Right cardiac atrium (tissue), 5 donors: ENCODE data around the gene ECSCR. TPM values are rescaled to one million over a fixed set of nuclear protein-coding genes. Genes with fewer than 3 reads are reported as not detected.

ENCODE experiments used
- ATAC-seq, 2 donors: fragments of 200-7000 bp; cut with Tn5 transposase; one replicate each; pipeline versions ENCODE4 v1.8.0 to v1.9.1; 2020; ENCODE audit warnings: moderate library complexity in 2 of 2, mild to moderate bottlenecking in 1 of 2
- DNase-seq, 3 donors: peaks; one replicate each; pipeline ENCODE4 v3.0.0-alpha.2; 2020
- H3K27ac ChIP-seq: one replicate; pipeline ENCODE4 v1.5.1; 2013; ENCODE audit warnings: mild to moderate bottlenecking, low read length, control low read depth, moderate library complexity
- H3K27me3 ChIP-seq: one replicate; pipeline ENCODE4 v1.6.1; 2013; ENCODE audit not compliant: control insufficient read depth, insufficient read depth
- H3K4me1 ChIP-seq: one replicate; pipeline ENCODE4 v1.6.1; 2013; ENCODE audit warnings: low read length; ENCODE audit not compliant: control insufficient read depth, insufficient read depth
- H3K4me3 ChIP-seq: one replicate; pipeline ENCODE4 v1.5.1; 2013; ENCODE audit warnings: low read length, control low read depth
- H3K9me3 ChIP-seq: one replicate; pipeline ENCODE4 v1.6.1; 2013; ENCODE audit warnings: low read length; ENCODE audit not compliant: control insufficient read depth
- WGBS: extraction: QIAGEN DNeasy Blood & Tissue Kit; methylation state at CpG from one replicate; pipeline ENCODE4 v1.1.7; 2013; 5-methylcytosine and 5-hydroxymethylcytosine counted together
- intact Hi-C, 4 donors: fragments of 100-400 bp; cut with DNase I; formaldehyde crosslinking; loops; one replicate each; pipeline versions ENCODE4 v1.11.0 to v1.14.0; 2022 to 2023
- polyA plus RNA-seq: library from polyadenylated mRNA; stranded (reverse); fragments of 200-250 nt; gene quantifications from one replicate; pipeline ENCODE4 v1.2.3, GENCODE V29; 2013
- total RNA-seq, 4 donors: library from RNA; stranded (reverse); fragmentation: NEBNext Ultra II Directional; extraction: Animal tissue kit (Norgen Biotek cat#: 25700); gene quantifications; one replicate each; pipeline ENCODE4 v1.2.1, GENCODE V29; 2021
- donor health status: healthy with polysubstance abuse.
- donor health status: DM: no; HTN: yes; CAD: no.
- donor health status: DM: no; HTN: no; CAD: no.
- donor health status: DM: no; HTN: yes; CAD: no; lungs with severe emphysema.
- donor health status: DM: yes; HTN: yes; CAD: no.

ECSCR gene
- total and polyA plus RNA-seq, 5 donors, result 19.9 to 38.3 (median 21.3) TPM

DNA sequence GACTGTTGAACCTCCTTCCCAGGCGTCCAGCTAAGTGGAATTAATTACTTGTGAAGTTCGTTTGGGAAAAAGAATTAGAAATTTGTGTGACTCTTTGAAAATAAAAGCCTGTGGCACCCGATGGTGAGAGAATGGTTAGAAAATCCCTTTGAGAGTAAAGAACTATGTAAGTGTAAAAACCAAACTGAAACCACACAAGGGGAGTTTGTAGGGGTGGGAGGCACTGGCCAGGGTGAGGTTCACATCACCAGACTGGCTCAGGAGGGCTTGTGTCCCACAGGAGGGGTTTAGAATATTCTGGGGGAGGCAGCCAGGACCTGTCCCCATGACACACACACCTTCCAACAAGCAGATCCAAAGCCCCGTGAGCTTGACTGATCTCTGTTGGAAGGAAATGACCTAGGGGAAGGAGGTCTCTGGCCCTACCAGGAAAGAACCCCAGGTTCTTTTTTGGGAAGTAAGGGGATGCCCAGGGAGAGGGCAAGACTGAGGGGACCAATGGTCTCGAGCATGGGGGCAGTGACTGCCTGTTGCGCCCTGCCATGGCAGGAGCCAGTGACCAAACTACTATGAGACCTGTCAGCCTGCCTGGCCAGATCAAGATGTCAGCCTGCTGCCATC lies 62.9 kb downstream of the ECSCR start:
- ATAC-seq (no peak), DNase-seq (no peak)
- Histone ChIP-seq H3K4me1 (peaks cover 4% of the 10 kb centered on the region), H3K4me3 (no peak overlapping the region), H3K9me3 (no peaks in the 10 kb centered on the region), H3K27ac (no peak overlapping the region), H3K27me3 (no peaks in the 10 kb centered on the region)
- intact Hi-C loops, result no loop called here
- 87% methylated on average over 6 of the region's 6 CpGs for WGBS

Other genes starting within 250 kb of the ECSCR start
- gene MATR3, start 169.0 kb downstream of the ECSCR start, total RNA-seq, result 100 to 1,000 TPM; 144 to 162 (median 147) TPM
- 151 TPM for gene MATR3, start 169.0 kb downstream of the ECSCR start, polyA plus RNA-seq
- 100 to 1,000 TPM; 125 to 158 (median 142) TPM for gene PAIP2, start 120.9 kb downstream of the ECSCR start, total RNA-seq
- 183 TPM for gene PAIP2, start 120.9 kb downstream of the ECSCR start, polyA plus RNA-seq
- gene SLC23A1, start 79.4 kb downstream of the ECSCR start, total RNA-seq, result not detected
- 0.18 TPM for gene SLC23A1, start 79.4 kb downstream of the ECSCR start, polyA plus RNA-seq
- gene MZB1, start 72.8 kb downstream of the ECSCR start, total RNA-seq, result 1 to 10 TPM in 2 of 4 donors, under 1 TPM in 2; 0.70 to 1.8 (median 1.1) TPM
- gene MZB1, start 72.8 kb downstream of the ECSCR start, polyA plus RNA-seq, result 0.38 TPM
- 10 to 100 TPM; 24.8 to 38.5 (median 33.0) TPM for gene PROB1, start 67.6 kb downstream of the ECSCR start, total RNA-seq
- 22.2 TPM for gene PROB1, start 67.6 kb downstream of the ECSCR start, polyA plus RNA-seq
- 10 to 100 TPM in 3 of 4 donors, 1 to 10 TPM in 1; 9.8 to 25.4 (median 14.4) TPM for gene SPATA24, start 58.7 kb downstream of the ECSCR start, total RNA-seq
- gene SPATA24, start 58.7 kb downstream of the ECSCR start, polyA plus RNA-seq, result 34.6 TPM
- 10 to 100 TPM; 14.0 to 24.9 (median 15.2) TPM for gene DNAJC18, start 23.2 kb downstream of the ECSCR start, total RNA-seq
- 5.6 TPM for gene DNAJC18, start 23.2 kb downstream of the ECSCR start, polyA plus RNA-seq
- gene SMIM33, start 8.3 kb upstream of the ECSCR start, total RNA-seq, result not detected
- gene SMIM33, start 8.3 kb upstream of the ECSCR start, polyA plus RNA-seq, result not detected
- 100 to 1,000 TPM in 1 of 4 donors, 10 to 100 TPM in 3; 79.7 to 125 (median 93.8) TPM for gene STING1, start 20.0 kb upstream of the ECSCR start, total RNA-seq
- 47.9 TPM for gene STING1, start 20.0 kb upstream of the ECSCR start, polyA plus RNA-seq
- 100 to 1,000 TPM; 112 to 138 (median 120) TPM for gene UBE2D2, start 98.6 kb upstream of the ECSCR start, total RNA-seq
- gene UBE2D2, start 98.6 kb upstream of the ECSCR start, polyA plus RNA-seq, result 111 TPM
- 10 to 100 TPM; 33.9 to 70.5 (median 55.9) TPM for gene CXXC5, start 185.6 kb upstream of the ECSCR start, total RNA-seq
- 47.5 TPM for gene CXXC5, start 185.6 kb upstream of the ECSCR start, polyA plus RNA-seq